Stimulated activated CD8-positive, alpha-beta memory T cell treated with anti-CD3 and anti-CD28 coated beads, Interleukin-2, amount 100 ng/mL, for 1 hour (primary cell): ENCODE data around the gene SLC17A8.

Experiments
- DNase-seq, 2 donors: peaks; one replicate each; pipeline ENCODE4 v3.0.0-alpha.2; 2020; ENCODE audit warnings: low read depth in 2 of 2

Gene SLC17A8

GRCh38 chr12:100371146-100371545, 14.3 kb downstream of the SLC17A8 start:
- DNase-seq: no peak

GRCh38 chr12:100372853-100373640, 16.2 kb downstream of the SLC17A8 start:
- no peak for DNase-seq

- no peak for DNase-seq
Observed at GRCh38 chr12:100375038-100375735, 18.3 kb downstream of the SLC17A8 start.

GRCh38 chr12:100376161-100376560, 19.3 kb downstream of the SLC17A8 start:
- no peak for DNase-seq

- DNase-seq: no peak
Observed at GRCh38 chr12:100381379-100381778, 24.5 kb downstream of the SLC17A8 start.

GRCh38 chr12:100382338-100382737, 25.5 kb downstream of the SLC17A8 start:
- no peak for DNase-seq

- no peak for DNase-seq
Observed at GRCh38 chr12:100383586-100384558, 27.0 kb downstream of the SLC17A8 start.

- no peak for DNase-seq
Observed at GRCh38 chr12:100384559-100384935, 27.7 kb downstream of the SLC17A8 start.

GRCh38 chr12:100388382-100388781, 31.5 kb downstream of the SLC17A8 start:
- no peak for DNase-seq

GRCh38 chr12:100391856-100392255, 35.0 kb downstream of the SLC17A8 start:
- no peak for DNase-seq

GRCh38 chr12:100393200-100393599, 36.3 kb downstream of the SLC17A8 start:
- no peak for DNase-seq

- DNase-seq: no peak
Observed at GRCh38 chr12:100395811-100396210, 38.9 kb downstream of the SLC17A8 start.

GRCh38 chr12:100398307-100398706, 41.4 kb downstream of the SLC17A8 start:
- DNase-seq: no peak

GRCh38 chr12:100399095-100399494, 42.2 kb downstream of the SLC17A8 start:
- no peak for DNase-seq

- DNase-seq: no peak
Observed at GRCh38 chr12:100401660-100402059, 44.8 kb downstream of the SLC17A8 start.

GRCh38 chr12:100402763-100403162, 45.9 kb downstream of the SLC17A8 start:
- DNase-seq: no peak

- no peak for DNase-seq
Observed at GRCh38 chr12:100403446-100403845, 46.6 kb downstream of the SLC17A8 start.

GRCh38 chr12:100404769-100405407, 48.0 kb downstream of the SLC17A8 start:
- no peak for DNase-seq

GRCh38 chr12:100413001-100413400, 56.1 kb downstream of the SLC17A8 start:
- DNase-seq: no peak

GRCh38 chr12:100414739-100415138, 57.9 kb downstream of the SLC17A8 start:
- DNase-seq: no peak

- no peak for DNase-seq
Observed at GRCh38 chr12:100422646-100423045, 65.8 kb downstream of the SLC17A8 start.

GRCh38 chr12:100426145-100426544, 69.3 kb downstream of the SLC17A8 start:
- DNase-seq: no peak
